ENCODE measurements around the gene HORMAD2. TPM values are rescaled to one million over a fixed set of nuclear protein-coding genes. Genes with fewer than 3 reads are reported as not detected.

Gene HORMAD2
- total and polyA plus RNA-seq, 2 donors (not counting 1 experiment from before 2014, with no cell fraction given) = not detected

GRCh38 chr22:30186510-30186909 is 106.2 kb downstream of the HORMAD2 start:
- no peak overlapping the region for H3K4me3 ChIP-seq (replicated peaks in 1 of 4; ENCODE audit: control extremely low read depth in 1 of 4, insufficient read depth in 1 of 4, low read depth in 3 of 4, low read length in 4 of 4)
- H3K36me3 ChIP-seq (ENCODE audit: control insufficient read depth, insufficient read depth, low read length) = no peaks in the 10 kb centered on the region
- H2AFZ ChIP-seq (ENCODE audit: low read length) = no peak overlapping the region
- H4K20me1 ChIP-seq (ENCODE audit: control insufficient read depth, extremely low read depth, insufficient read depth, low read length) = no peaks in the 10 kb centered on the region
- no peak for TF ChIP-seq EZH2 (IDR thresholded peaks at IDR 0.05; ENCODE audit: low read length, missing control alignments)
- no peak for TF ChIP-seq CTCF (conservative IDR thresholded peaks at IDR 0.05 in 1 of 2, IDR thresholded peaks at IDR 0.05 in 1 of 2; ENCODE audit: low read depth in 1 of 2, low read length in 2 of 2)
- H3K79me2 ChIP-seq (ENCODE audit: control insufficient read depth, insufficient read depth, low read length) = no peaks in the 10 kb centered on the region
- no peak overlapping the region for H3K9ac ChIP-seq (ENCODE audit: insufficient read depth, low read length)
- no peaks in the 10 kb centered on the region for H3K27me3 ChIP-seq (ENCODE audit: control insufficient read depth, insufficient read depth, low read length)
- H3K4me1 ChIP-seq (ENCODE audit: control insufficient read depth, extremely low read depth, insufficient read depth, low read length) = peaks cover 2% of the 10 kb centered on the region
- DNase-seq (ENCODE audit: low read depth in 2 of 2) = no peak
- no peaks in the 10 kb centered on the region for H3K9me3 ChIP-seq (ENCODE audit: control insufficient read depth, insufficient read depth, low read depth, low read length)
- no peak overlapping the region for H3K27ac ChIP-seq (ENCODE audit: insufficient read depth, low read length)
- no peak overlapping the region for H3K4me2 ChIP-seq (ENCODE audit: extremely low read depth, insufficient read depth, low read length)

DNA sequence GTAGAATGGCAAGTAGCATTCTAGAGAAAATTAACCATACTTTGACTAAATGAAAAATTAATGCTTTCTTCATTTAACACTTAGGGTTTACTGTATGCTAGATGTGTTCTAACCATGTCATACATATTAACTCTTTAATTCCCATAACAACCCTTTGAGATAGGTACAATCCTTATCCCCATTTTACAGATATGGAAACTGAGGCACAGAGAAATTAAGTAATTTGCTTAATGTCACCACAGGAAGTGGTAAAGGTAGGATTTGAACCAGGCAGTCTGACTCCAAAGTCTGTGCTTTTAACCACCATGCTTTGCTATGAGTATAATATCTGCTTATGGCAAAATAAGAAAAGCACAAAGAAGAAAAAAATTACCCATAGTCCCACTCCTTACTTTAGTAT is 106.8 kb downstream of the HORMAD2 start:
- H3K4me1 ChIP-seq (ENCODE audit: control insufficient read depth, extremely low read depth, insufficient read depth, low read length) = peaks cover 2% of the 10 kb centered on the region
- no peak overlapping the region for H3K4me3 ChIP-seq (replicated peaks in 1 of 4; ENCODE audit: control extremely low read depth in 1 of 4, insufficient read depth in 1 of 4, low read depth in 3 of 4, low read length in 4 of 4)

More for the DNA sequence above, 106.8 kb downstream of the HORMAD2 start:
- H3K79me2 ChIP-seq (ENCODE audit: control insufficient read depth, insufficient read depth, low read length) = no peaks in the 10 kb centered on the region
- no peak overlapping the region for H3K27ac ChIP-seq (ENCODE audit: insufficient read depth, low read length)
- no peak overlapping the region for H3K9ac ChIP-seq (ENCODE audit: insufficient read depth, low read length)
- H3K27me3 ChIP-seq (ENCODE audit: control insufficient read depth, insufficient read depth, low read length) = no peaks in the 10 kb centered on the region
- DNase-seq (ENCODE audit: low read depth in 2 of 2) = no peak
- TF ChIP-seq EZH2 (IDR thresholded peaks at IDR 0.05; ENCODE audit: low read length, missing control alignments) = no peak
- no peak for TF ChIP-seq CTCF (conservative IDR thresholded peaks at IDR 0.05 in 1 of 2, IDR thresholded peaks at IDR 0.05 in 1 of 2; ENCODE audit: low read depth in 1 of 2, low read length in 2 of 2)
- H3K9me3 ChIP-seq (ENCODE audit: control insufficient read depth, insufficient read depth, low read depth, low read length) = no peaks in the 10 kb centered on the region
- H4K20me1 ChIP-seq (ENCODE audit: control insufficient read depth, extremely low read depth, insufficient read depth, low read length) = no peaks in the 10 kb centered on the region
- H3K4me2 ChIP-seq (ENCODE audit: extremely low read depth, insufficient read depth, low read length) = no peak overlapping the region
- H3K36me3 ChIP-seq (ENCODE audit: control insufficient read depth, insufficient read depth, low read length) = no peaks in the 10 kb centered on the region
- H2AFZ ChIP-seq (ENCODE audit: low read length) = no peak overlapping the region
